ENCODE results near the gene NSF.
"Not testable (repeated sequence)": the region's sequence is repeated elsewhere in the genome, so short reads cannot be mapped to it uniquely, and the experiment has no call there.

DNA sequence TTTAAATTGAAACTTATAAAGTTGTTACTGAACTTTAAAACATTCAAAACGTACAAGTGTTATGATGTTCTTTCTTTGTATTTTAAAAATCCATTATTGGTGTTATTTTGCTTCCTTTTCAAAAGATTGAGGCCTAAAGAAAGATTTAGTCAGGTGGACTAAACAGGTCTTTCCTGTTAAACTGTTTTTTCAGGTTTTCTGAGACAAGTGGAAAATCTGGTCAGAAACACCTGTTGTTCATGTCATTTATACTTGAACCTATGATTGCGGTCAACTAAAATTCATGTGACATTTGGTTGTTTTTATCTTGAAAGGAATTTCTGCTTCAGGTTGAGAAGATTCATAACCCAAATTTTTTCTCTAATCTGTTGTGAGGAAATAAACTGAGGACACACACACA lies 108.5 kb downstream of the NSF start:
- TF ChIP-seq POLR2A (IDR thresholded peaks at IDR 0.05); POLR2AphosphoS5 (IDR thresholded peaks at IDR 0.05); CTCF (IDR thresholded peaks at IDR 0.05); EP300 (IDR thresholded peaks at IDR 0.05; ENCODE audit: low read depth): not testable (repeated sequence)

Data from transverse colon (tissue), 4 donors.